Mesothelial cell of epicardium (in vitro differentiated cells): Measurements from ENCODE around the gene PDLIM7. TPM values are rescaled to one million over a fixed set of nuclear protein-coding genes. Genes with fewer than 3 reads are reported as not detected.
A peak's percentile ranks its signal among the peaks of the same experiment; 100 is the strongest.

Source experiments
- DNase-seq, 2 experiments: peaks; one replicate each; pipeline ENCODE4 v3.0.0; 2021; ENCODE audit warnings: low spot score in 2 of 2; ENCODE audit not compliant: unreplicated experiment in 2 of 2
- H3K27ac Mint-ChIP-seq: 2 replicates; pipeline ENCODE4 v1.8.0; 2021; ENCODE audit warnings: mixed read lengths
- H3K27me3 Mint-ChIP-seq: 2 replicates; pipeline ENCODE4 v1.8.0; 2021; ENCODE audit warnings: low read depth, mixed read lengths
- H3K36me3 Mint-ChIP-seq: 2 replicates; pipeline ENCODE4 v1.8.0; 2021; ENCODE audit warnings: mixed read lengths
- H3K4me1 Mint-ChIP-seq: 2 replicates; pipeline ENCODE4 v1.8.0; 2021; ENCODE audit warnings: mixed read lengths
- H3K4me3 Mint-ChIP-seq: 2 replicates; pipeline ENCODE4 v1.8.0; 2021; ENCODE audit warnings: mild to moderate bottlenecking, moderate library complexity, mixed read lengths
- H3K9me3 Mint-ChIP-seq: 2 replicates; pipeline ENCODE4 v1.8.0; 2021; ENCODE audit warnings: mixed read lengths
- total RNA-seq: library from RNA; stranded (reverse); gene quantifications from 3 replicates; pipeline ENCODE4 v1.2.1, GENCODE V29; 2021
- TF ChIP-seq, protein P1 (sequence below): fragments of 200-600 bp; sonication (generic); IDR thresholded peaks from one replicate; pipeline ENCODE4 v1.5.0; 2021; ENCODE audit warnings: antibody characterized with exemption; ENCODE audit not compliant: unreplicated experiment

The PDLIM7 gene
- total RNA-seq, 1 donor from 2014 or later: 494 TPM

DNA sequence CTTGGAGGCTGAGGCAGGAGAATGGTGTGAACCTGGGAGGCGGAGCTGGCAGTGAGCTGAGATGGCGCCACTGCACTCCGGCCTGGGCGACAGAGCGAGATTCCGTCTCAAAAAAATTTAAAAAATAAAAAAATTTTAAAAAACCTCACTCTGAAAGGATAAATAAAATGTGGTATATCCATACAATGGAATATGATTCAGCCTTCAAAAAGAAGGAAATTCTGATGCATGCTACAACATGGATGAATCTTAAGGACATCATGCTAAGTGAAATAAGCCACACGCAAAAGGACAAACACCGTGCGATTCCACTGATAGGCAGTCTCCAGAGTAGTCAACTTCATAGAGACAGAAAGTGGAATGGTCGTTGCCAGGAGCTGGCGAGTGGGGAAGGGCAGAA, 32.4 kb downstream of the PDLIM7 start:
- DNase-seq: no peak
- Mint-ChIP-seq H3K27ac (no peak overlapping the region), H3K4me3 (no peak overlapping the region), H3K27me3 (no peaks in the 10 kb centered on the region), H3K36me3 (peaks cover 47% of the 10 kb centered on the region), H3K9me3 (peaks cover 10% of the 10 kb centered on the region), H3K4me1 (peaks cover 17% of the 10 kb centered on the region)
- TF ChIP-seq, protein P1, sequence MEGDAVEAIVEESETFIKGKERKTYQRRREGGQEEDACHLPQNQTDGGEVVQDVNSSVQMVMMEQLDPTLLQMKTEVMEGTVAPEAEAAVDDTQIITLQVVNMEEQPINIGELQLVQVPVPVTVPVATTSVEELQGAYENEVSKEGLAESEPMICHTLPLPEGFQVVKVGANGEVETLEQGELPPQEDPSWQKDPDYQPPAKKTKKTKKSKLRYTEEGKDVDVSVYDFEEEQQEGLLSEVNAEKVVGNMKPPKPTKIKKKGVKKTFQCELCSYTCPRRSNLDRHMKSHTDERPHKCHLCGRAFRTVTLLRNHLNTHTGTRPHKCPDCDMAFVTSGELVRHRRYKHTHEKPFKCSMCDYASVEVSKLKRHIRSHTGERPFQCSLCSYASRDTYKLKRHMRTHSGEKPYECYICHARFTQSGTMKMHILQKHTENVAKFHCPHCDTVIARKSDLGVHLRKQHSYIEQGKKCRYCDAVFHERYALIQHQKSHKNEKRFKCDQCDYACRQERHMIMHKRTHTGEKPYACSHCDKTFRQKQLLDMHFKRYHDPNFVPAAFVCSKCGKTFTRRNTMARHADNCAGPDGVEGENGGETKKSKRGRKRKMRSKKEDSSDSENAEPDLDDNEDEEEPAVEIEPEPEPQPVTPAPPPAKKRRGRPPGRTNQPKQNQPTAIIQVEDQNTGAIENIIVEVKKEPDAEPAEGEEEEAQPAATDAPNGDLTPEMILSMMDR: no peak

DNA sequence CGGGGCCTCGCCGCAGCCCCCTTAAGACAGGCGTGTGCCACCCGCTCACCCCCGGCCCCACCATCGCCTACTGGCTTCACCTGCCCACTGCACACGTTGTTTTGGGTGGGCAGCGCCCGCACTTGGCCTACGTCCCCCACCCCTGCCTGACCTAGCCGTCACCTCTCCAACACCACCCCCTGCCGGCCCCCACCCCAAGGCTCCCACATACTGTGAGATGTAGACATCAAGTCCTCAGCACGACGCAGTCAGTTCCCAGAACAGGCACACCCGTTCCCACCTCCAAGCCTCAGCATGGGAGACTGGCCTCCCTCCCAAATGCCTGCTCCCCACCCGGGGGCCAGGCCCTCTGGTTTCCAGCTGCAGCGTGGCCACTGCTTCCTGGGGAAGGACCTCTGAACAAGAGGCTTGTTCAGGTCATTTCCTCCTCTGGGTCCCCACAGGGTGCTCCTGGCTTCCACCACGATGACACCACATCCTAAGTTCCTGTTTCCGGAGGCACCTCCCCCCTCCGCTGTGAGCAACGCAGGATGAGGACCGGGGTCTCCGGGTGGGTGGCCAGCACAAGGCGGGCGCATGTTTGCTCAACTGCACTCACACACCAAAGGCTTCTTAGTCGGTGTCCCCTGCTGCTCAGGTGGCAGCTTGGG, 35.3 kb downstream of the PDLIM7 start:
- no peak for DNase-seq
- H3K27me3 Mint-ChIP-seq: no peaks in the 10 kb centered on the region
- TF ChIP-seq, protein P1: no peak
- H3K4me3 Mint-ChIP-seq: no peak overlapping the region
- H3K9me3 Mint-ChIP-seq: peaks cover 10% of the 10 kb centered on the region
- peaks cover 43% of the 10 kb centered on the region for H3K36me3 Mint-ChIP-seq
- no peak overlapping the region for H3K27ac Mint-ChIP-seq
- H3K4me1 Mint-ChIP-seq: peaks cover 3% of the 10 kb centered on the region

DNA sequence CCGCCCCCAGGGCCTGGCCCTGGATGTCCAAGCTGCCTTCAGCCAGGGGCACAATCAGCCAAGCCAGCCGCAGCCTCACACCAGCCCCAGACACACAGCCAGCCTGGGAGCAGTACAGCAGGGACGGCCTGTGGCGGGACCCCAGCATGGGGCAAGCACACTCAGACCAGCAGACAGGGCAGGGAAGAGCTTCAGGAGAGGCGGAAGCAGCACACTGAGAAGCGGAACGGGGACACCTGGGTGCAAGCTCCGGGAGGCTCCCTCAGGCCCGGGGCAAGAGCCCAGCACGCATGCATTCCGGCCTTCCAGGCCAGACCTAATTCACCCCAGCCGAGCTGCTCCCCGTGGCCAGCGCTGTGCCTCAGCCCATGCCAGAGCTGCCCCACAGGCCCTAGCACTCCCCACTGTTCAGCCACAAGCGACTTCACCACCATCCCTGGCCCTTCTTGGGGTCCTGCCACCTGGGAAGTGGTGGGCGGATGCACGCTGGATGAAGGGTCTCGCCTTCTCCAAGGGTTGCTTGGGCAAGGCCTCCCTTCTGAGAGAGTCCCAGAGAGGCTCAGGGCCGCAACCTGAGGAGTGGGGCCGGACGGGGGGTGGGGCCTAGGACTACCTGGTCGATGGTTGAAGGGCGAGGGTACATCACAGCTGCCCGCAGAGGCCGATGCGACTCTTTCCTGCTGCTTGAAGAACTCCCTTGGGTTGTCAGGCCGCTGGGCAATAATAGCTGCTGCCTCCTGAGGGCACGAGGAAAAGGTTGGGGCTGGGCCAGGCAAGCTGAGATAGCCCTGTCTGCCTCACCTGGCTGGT, 37.4 kb downstream of the PDLIM7 start:
- H3K27ac Mint-ChIP-seq: peak overlapping the region; percentile 21
- peaks cover 11% of the 10 kb centered on the region for H3K4me1 Mint-ChIP-seq
- no peaks in the 10 kb centered on the region for H3K27me3 Mint-ChIP-seq
- no peak for DNase-seq
- H3K36me3 Mint-ChIP-seq: peaks cover 21% of the 10 kb centered on the region
- peaks cover under 1% of the 10 kb centered on the region for H3K9me3 Mint-ChIP-seq
- H3K4me3 Mint-ChIP-seq: no peak overlapping the region
- TF ChIP-seq, protein P1: no peak

DNA sequence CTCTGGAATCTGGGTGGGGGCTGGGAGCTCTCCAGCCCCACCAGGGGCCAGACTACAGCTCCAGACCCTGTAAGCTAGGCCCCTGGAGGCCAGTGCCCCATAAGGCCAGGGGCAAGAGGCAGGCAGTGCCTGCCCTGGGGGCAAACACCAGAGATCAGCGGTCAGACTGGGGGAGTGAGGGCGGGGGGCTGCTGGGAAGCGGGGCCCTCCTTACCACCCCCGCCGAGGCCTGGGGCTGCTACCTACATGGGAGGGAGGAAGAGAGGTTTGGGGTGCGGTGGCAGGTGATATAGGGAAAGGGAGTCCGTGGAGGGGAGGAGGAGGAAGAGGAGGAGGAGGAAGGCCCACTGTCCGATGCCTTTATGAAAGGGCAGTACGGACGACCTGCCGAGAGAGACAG, 38.0 kb downstream of the PDLIM7 start:
- H3K4me3 Mint-ChIP-seq: no peak overlapping the region
- TF ChIP-seq, protein P1: no peak
- H3K9me3 Mint-ChIP-seq: no peaks in the 10 kb centered on the region
- H3K27me3 Mint-ChIP-seq: no peaks in the 10 kb centered on the region
- no peak for DNase-seq
- H3K27ac Mint-ChIP-seq: no peak overlapping the region
- peaks cover 19% of the 10 kb centered on the region for H3K36me3 Mint-ChIP-seq
- H3K4me1 Mint-ChIP-seq: peaks cover 11% of the 10 kb centered on the region

DNA sequence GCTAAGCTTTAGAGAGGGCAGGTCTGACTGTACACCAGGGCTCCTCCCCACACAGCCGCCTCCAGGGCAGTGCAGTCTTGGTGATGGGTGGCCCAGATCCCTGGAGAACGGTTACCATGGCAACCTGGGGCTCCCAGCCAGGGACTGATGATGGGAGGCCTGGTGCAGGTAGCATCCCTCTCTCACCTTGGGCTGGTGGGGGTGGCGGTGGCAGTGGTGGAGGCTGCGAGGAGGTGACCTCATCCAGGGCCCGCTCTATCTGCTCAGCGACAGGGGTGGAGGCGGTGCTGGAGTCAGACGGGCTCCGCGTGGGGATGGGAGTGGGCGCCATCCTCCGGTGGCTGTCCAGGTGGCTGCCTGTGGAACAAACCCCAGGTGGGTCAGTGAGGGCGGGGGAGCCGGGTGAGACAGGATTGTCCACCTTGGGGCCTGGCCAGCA, 38.5 kb downstream of the PDLIM7 start:
- peaks cover 19% of the 10 kb centered on the region for H3K36me3 Mint-ChIP-seq
- no peak overlapping the region for H3K27ac Mint-ChIP-seq
- TF ChIP-seq, protein P1: no peak
- no peak for DNase-seq
- peaks cover 12% of the 10 kb centered on the region for H3K4me1 Mint-ChIP-seq
- H3K27me3 Mint-ChIP-seq: no peaks in the 10 kb centered on the region
- no peaks in the 10 kb centered on the region for H3K9me3 Mint-ChIP-seq
- no peak overlapping the region for H3K4me3 Mint-ChIP-seq
